HepG2 (cell line): ENCODE measurements around the gene GPA33. TPM values are rescaled to one million over a fixed set of nuclear protein-coding genes. Genes with fewer than 3 reads are reported as not detected.

ENCODE experiments used
- ARHGAP35 ChIP-seq: sonication (generic); formaldehyde crosslinking; IDR thresholded peaks from 2 replicates; pipeline ENCODE4 v1.9.0; 2022; ENCODE audit warnings: mild to moderate bottlenecking, inconsistent platforms, moderate library complexity, missing genetic modification reagents, borderline replicate concordance
- ERF ChIP-seq: IDR thresholded peaks from 2 replicates; pipeline ENCODE4 v1.6.1; 2018; ENCODE audit warnings: missing biosample characterization, missing genetic modification reagents
- FOXK2 ChIP-seq: fragments of 450-650 bp; IDR thresholded peaks from 2 replicates; pipeline ENCODE4 v1.6.1; 2016
- KDM4B ChIP-seq: sonication (generic); formaldehyde crosslinking; IDR thresholded peaks from 2 replicates; pipeline ENCODE4 v1.4.0; 2020; ENCODE audit warnings: missing genetic modification reagents
- LCORL ChIP-seq, 2 experiments: fragments of 450-650 bp in 1 of 2; sonication (generic) in 1 of 2; formaldehyde crosslinking in 1 of 2; IDR thresholded peaks; 2 replicates each; pipeline versions ENCODE4 v1.5.0 to v1.6.1; 2017 to 2020; ENCODE audit warnings: antibody characterized with exemption in 1 of 2, missing genetic modification reagents in 1 of 2
- MXI1 ChIP-seq: IDR thresholded peaks from 3 replicates; pipeline ENCODE4 v1.6.1; 2012; ENCODE audit warnings: low read depth, low read length, inconsistent platforms, borderline replicate concordance
- PAF1 ChIP-seq: IDR thresholded peaks from 2 replicates; pipeline ENCODE4 v1.6.1; 2016; ENCODE audit warnings: missing genetic modification reagents, missing compliant biosample characterization
- PHF8 ChIP-seq: sonication (generic); formaldehyde crosslinking; IDR thresholded peaks from 2 replicates; pipeline ENCODE4 v1.5.0; 2020; ENCODE audit warnings: missing genetic modification reagents
- REXO4 ChIP-seq: sonication (generic); formaldehyde crosslinking; IDR thresholded peaks from 2 replicates; pipeline ENCODE4 v1.8.0; 2022; ENCODE audit warnings: missing genetic modification reagents, mild to moderate bottlenecking, borderline replicate concordance
- SRSF4 ChIP-seq: fragments of 200-400 bp; formaldehyde crosslinking; IDR thresholded peaks from one replicate; pipeline ENCODE4 v1.6.1; 2018; ENCODE audit warnings: mild to moderate bottlenecking, low read depth, low read length, moderate library complexity; ENCODE audit not compliant: poor library complexity, severe bottlenecking
- XRCC5 ChIP-seq: fragments of 200-400 bp; formaldehyde crosslinking; optimal IDR thresholded peaks from 2 replicates; pipeline ENCODE3; 2017; ENCODE audit warnings: mild to moderate bottlenecking, low read length
- ZC3H4 ChIP-seq: sonication (generic); formaldehyde crosslinking; IDR thresholded peaks from 2 replicates; pipeline ENCODE4 v1.4.0; 2020; ENCODE audit warnings: missing genetic modification reagents, borderline replicate concordance
- ZMYM4 ChIP-seq: sonication (generic); formaldehyde crosslinking; IDR thresholded peaks from 2 replicates; pipeline ENCODE4 v1.8.1; 2023; ENCODE audit warnings: mild to moderate bottlenecking, missing genetic modification reagents
- ZNF136 ChIP-seq: sonication (generic); formaldehyde crosslinking; IDR thresholded peaks from 2 replicates; pipeline ENCODE4 v1.8.1; 2022; ENCODE audit warnings: low read depth, mild to moderate bottlenecking, moderate library complexity, missing genetic modification reagents
- ZNF180 ChIP-seq: sonication (generic); formaldehyde crosslinking; IDR thresholded peaks from 2 replicates; pipeline ENCODE4 v1.4.0; 2020; ENCODE audit warnings: low read depth, missing genetic modification reagents, borderline replicate concordance
- ZNF263 ChIP-seq: sonication (generic); formaldehyde crosslinking; IDR thresholded peaks from 2 replicates; pipeline ENCODE4 v1.4.0; 2020; ENCODE audit warnings: missing genetic modification reagents
- ZNF274 ChIP-seq: sonication (generic); formaldehyde crosslinking; IDR thresholded peaks from 2 replicates; pipeline ENCODE4 v1.5.1; 2020; ENCODE audit warnings: mild to moderate bottlenecking, missing genetic modification reagents
- ZNF501 ChIP-seq: sonication (generic); formaldehyde crosslinking; IDR thresholded peaks from 2 replicates; pipeline ENCODE4 v1.5.1; 2020; ENCODE audit warnings: mild to moderate bottlenecking, moderate library complexity, missing genetic modification reagents
- polyA plus RNA-seq, 8 experiments: library from polyadenylated mRNA; depleted of rRNA in 3 of 8; stranded (reverse) in 7 of 8; unstranded in 1 of 8; fragments of >200 nt; fragmentation: Illumina TruSeq in 4 of 8; extraction: Trizol in 4 of 8; gene quantifications; 2 replicates each; pipeline versions ENCODE4 v1.2.1 to v1.2.3, GENCODE V29; 2011 to 2016; ENCODE audit warnings: low read depth in 4 of 8, missing spikeins in 1 of 8, mixed read lengths in 1 of 8; ENCODE audit not compliant: insufficient read depth in 1 of 8
- total RNA-seq, 5 experiments: library from RNA; depleted of rRNA; stranded (reverse); fragments of >200 nt; fragmentation: Illumina TruSeq; extraction: Trizol; gene quantifications; 2 replicates each; pipeline ENCODE4 v1.2.3, GENCODE V29; 2016; ENCODE audit warnings: low read depth in 1 of 5
- TF ChIP-seq, protein P1 (sequence below), 2 experiments: sonication (generic) in 1 of 2; formaldehyde crosslinking in 1 of 2; IDR thresholded peaks; 2 replicates each; pipeline versions ENCODE4 v1.4.0 to v1.6.1; 2018 to 2020; ENCODE audit warnings: missing genetic modification reagents in 2 of 2, borderline replicate concordance in 1 of 2, low read depth in 1 of 2, mild to moderate bottlenecking in 1 of 2, missing biosample characterization in 1 of 2
- TF ChIP-seq, protein P2 (sequence below): sonication (generic); formaldehyde crosslinking; IDR thresholded peaks from 2 replicates; pipeline ENCODE4 v1.5.0; 2020; ENCODE audit warnings: mild to moderate bottlenecking, missing genetic modification reagents, moderate library complexity
- TF ChIP-seq, protein P3 (sequence below): sonication (generic); formaldehyde crosslinking; IDR thresholded peaks from 2 replicates; pipeline ENCODE4 v1.4.0; 2020; ENCODE audit warnings: missing genetic modification reagents
- TF ChIP-seq, protein P4 (sequence below): sonication (generic); formaldehyde crosslinking; IDR thresholded peaks from 2 replicates; pipeline ENCODE4 v1.5.0; 2020; ENCODE audit warnings: mild to moderate bottlenecking, missing genetic modification reagents

Gene GPA33
- total and polyA plus RNA-seq, 2 of the 13 experiments (the other 11 are each of a cell fraction or from before 2014, with no cell fraction given): not detected

DNA sequence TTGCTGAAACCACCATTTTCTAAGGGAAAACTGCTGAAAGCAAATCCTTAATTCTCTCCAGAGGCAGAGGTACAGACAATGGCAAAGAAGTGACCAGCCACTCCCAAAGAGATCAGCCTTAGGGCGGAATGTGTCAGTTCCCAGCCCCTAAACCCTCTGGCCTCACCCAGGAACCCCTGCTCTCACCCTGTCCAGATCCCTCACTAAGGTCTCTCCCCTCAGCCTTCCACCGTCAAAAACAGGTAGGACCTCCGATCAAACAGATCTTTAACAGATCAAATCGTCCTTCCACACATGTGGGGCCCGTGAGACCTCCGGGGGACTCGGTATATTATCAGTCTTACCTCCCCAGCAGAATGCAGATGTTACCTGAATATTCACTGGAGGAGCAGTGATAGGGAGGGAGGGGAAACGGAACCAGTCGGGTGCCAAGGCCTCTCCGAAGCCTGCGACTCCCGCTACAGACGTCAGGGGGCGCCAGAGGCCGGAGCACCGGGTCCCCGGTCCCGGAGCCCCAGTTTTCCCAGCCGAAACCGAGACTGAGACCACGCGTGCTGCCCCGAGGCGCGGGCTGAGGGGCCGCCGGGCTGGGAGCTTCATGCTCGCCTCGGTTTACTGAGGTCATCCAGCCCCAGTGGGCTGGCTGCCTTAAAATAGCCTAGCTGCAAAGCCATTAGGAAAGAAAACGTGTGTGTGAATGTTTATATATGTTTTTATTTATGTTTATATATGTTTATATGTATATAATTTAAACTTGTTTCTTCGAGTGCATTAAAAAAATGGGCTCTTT, 23.6 kb downstream of the GPA33 start (continued):
- TF ChIP-seq, protein P1, sequence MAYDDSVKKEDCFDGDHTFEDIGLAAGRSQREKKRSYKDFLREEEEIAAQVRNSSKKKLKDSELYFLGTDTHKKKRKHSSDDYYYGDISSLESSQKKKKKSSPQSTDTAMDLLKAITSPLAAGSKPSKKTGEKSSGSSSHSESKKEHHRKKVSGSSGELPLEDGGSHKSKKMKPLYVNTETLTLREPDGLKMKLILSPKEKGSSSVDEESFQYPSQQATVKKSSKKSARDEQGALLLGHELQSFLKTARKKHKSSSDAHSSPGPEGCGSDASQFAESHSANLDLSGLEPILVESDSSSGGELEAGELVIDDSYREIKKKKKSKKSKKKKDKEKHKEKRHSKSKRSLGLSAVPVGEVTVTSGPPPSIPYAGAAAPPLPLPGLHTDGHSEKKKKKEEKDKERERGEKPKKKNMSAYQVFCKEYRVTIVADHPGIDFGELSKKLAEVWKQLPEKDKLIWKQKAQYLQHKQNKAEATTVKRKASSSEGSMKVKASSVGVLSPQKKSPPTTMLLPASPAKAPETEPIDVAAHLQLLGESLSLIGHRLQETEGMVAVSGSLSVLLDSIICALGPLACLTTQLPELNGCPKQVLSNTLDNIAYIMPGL (CRISPR knock-in tag; IDR thresholded peaks at IDR 0.05; ENCODE audit: borderline replicate concordance in 1 of 2, low read depth in 1 of 2): peak; percentile 28 to 43; a peak in 2 of 4 replicates
- 0 out of 2 replicates have a peak, but pooled peaks have one; percentile 14 for TF ChIP-seq ZMYM4 (CRISPR knock-in tag)
- no peak for TF ChIP-seq MXI1
- no peak for TF ChIP-seq KDM4B (CRISPR knock-in tag)
- no peak for TF ChIP-seq ZNF180
- TF ChIP-seq, protein P2, sequence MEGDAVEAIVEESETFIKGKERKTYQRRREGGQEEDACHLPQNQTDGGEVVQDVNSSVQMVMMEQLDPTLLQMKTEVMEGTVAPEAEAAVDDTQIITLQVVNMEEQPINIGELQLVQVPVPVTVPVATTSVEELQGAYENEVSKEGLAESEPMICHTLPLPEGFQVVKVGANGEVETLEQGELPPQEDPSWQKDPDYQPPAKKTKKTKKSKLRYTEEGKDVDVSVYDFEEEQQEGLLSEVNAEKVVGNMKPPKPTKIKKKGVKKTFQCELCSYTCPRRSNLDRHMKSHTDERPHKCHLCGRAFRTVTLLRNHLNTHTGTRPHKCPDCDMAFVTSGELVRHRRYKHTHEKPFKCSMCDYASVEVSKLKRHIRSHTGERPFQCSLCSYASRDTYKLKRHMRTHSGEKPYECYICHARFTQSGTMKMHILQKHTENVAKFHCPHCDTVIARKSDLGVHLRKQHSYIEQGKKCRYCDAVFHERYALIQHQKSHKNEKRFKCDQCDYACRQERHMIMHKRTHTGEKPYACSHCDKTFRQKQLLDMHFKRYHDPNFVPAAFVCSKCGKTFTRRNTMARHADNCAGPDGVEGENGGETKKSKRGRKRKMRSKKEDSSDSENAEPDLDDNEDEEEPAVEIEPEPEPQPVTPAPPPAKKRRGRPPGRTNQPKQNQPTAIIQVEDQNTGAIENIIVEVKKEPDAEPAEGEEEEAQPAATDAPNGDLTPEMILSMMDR: peak; percentile 93
- TF ChIP-seq FOXK2: no peak
- no peak for TF ChIP-seq ZNF136 (CRISPR knock-in tag)
- no peak for TF ChIP-seq ARHGAP35
- TF ChIP-seq ZC3H4: no peak
- TF ChIP-seq LCORL (IDR thresholded peaks at IDR 0.05): no peak
- TF ChIP-seq LCORL (CRISPR knock-in tag; IDR thresholded peaks at IDR 0.05): no peak
- TF ChIP-seq XRCC5: peak; percentile 21
- TF ChIP-seq PHF8: no peak
- no peak for TF ChIP-seq REXO4 (CRISPR knock-in tag)
- TF ChIP-seq, protein P3, sequence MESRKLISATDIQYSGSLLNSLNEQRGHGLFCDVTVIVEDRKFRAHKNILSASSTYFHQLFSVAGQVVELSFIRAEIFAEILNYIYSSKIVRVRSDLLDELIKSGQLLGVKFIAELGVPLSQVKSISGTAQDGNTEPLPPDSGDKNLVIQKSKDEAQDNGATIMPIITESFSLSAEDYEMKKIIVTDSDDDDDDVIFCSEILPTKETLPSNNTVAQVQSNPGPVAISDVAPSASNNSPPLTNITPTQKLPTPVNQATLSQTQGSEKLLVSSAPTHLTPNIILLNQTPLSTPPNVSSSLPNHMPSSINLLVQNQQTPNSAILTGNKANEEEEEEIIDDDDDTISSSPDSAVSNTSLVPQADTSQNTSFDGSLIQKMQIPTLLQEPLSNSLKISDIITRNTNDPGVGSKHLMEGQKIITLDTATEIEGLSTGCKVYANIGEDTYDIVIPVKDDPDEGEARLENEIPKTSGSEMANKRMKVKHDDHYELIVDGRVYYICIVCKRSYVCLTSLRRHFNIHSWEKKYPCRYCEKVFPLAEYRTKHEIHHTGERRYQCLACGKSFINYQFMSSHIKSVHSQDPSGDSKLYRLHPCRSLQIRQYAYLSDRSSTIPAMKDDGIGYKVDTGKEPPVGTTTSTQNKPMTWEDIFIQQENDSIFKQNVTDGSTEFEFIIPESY (CRISPR knock-in tag): no peak
- TF ChIP-seq ERF (CRISPR knock-in tag): 0 out of 2 replicates have a peak, but pooled peaks have one; percentile 40
- TF ChIP-seq ZNF263 (CRISPR knock-in tag): no peak
- no peak for TF ChIP-seq ZNF274 (CRISPR knock-in tag)
- TF ChIP-seq, protein P4, sequence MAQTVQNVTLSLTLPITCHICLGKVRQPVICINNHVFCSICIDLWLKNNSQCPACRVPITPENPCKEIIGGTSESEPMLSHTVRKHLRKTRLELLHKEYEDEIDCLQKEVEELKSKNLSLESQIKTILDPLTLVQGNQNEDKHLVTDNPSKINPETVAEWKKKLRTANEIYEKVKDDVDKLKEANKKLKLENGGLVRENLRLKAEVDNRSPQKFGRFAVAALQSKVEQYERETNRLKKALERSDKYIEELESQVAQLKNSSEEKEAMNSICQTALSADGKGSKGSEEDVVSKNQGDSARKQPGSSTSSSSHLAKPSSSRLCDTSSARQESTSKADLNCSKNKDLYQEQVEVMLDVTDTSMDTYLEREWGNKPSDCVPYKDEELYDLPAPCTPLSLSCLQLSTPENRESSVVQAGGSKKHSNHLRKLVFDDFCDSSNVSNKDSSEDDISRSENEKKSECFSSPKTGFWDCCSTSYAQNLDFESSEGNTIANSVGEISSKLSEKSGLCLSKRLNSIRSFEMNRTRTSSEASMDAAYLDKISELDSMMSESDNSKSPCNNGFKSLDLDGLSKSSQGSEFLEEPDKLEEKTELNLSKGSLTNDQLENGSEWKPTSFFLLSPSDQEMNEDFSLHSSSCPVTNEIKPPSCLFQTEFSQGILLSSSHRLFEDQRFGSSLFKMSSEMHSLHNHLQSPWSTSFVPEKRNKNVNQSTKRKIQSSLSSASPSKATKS (CRISPR knock-in tag): no peak
- TF ChIP-seq PAF1 (CRISPR knock-in tag): no peak
- no peak for TF ChIP-seq SRSF4
- peak; percentile 41; the same call in 1 of the 2 replicates for TF ChIP-seq ZNF501 (CRISPR knock-in tag)
